PC-9 (cell line): ENCODE measurements around the gene SLCO2B1. TPM values are rescaled to one million over a fixed set of nuclear protein-coding genes. Genes with fewer than 3 reads are reported as not detected.

Experiments
- BruUV-seq: library from RNA; stranded (reverse); fragments of 400-500 nt; replicated peaks from 2 replicates; lab custom pipeline; 2021; lab: Mats Ljungman, UMichigan
- CTCF ChIA-PET: fragments of 300-600 bp; sonication (Branson Sonifier 250); formaldehyde crosslinking; loops from one replicate; lab custom pipeline; 2022; ENCODE audit warnings: antibody characterized with exemption; lab: Charles Lee
- POLR2A ChIA-PET: fragments of 300-600 bp; sonication (Branson Sonifier 250); formaldehyde crosslinking; loops from one replicate; lab custom pipeline; 2022; ENCODE audit warnings: antibody characterized with exemption; ENCODE audit not compliant: unreplicated experiment; lab: Charles Lee
- DNase-seq, 2 experiments: peaks; one replicate each; pipeline versions ENCODE4 v3.0.0 to v3.0.0-alpha.2; 2015 to 2022; ENCODE audit warnings: mixed read lengths in 1 of 2
- H2AFZ ChIP-seq: fragments of 200-600 bp; sonication (generic); 2 replicates; pipeline ENCODE4 v1.8.1; 2017; ENCODE audit warnings: antibody characterized with exemption
- H3F3A ChIP-seq: fragments of 200-600 bp; sonication (generic); 2 replicates; pipeline ENCODE4 v1.8.1; 2017; ENCODE audit warnings: antibody characterized with exemption, mild to moderate bottlenecking, low read depth; ENCODE audit not compliant: insufficient read depth
- H3K27ac ChIP-seq: fragments of 200-600 bp; sonication (generic); 2 replicates; pipeline ENCODE4 v1.6.1; 2016; ENCODE audit warnings: mixed run types
- H3K27me3 ChIP-seq: fragments of 200-600 bp; sonication (generic); 2 replicates; pipeline ENCODE4 v1.6.1; 2016; ENCODE audit warnings: low read depth, mixed run types; ENCODE audit not compliant: insufficient read depth
- H3K36me3 ChIP-seq: fragments of 200-600 bp; sonication (generic); 2 replicates; pipeline ENCODE4 v1.6.1; 2016; ENCODE audit warnings: low read depth, mixed run types
- H3K4me1 ChIP-seq: fragments of 200-600 bp; sonication (generic); replicated peaks from 2 replicates; pipeline ENCODE4 v1.6.1; 2016; ENCODE audit warnings: mixed run types; ENCODE audit not compliant: insufficient read depth
- H3K4me2 ChIP-seq: fragments of 200-600 bp; sonication (generic); 2 replicates; pipeline ENCODE4 v1.6.1; 2017; ENCODE audit warnings: mixed run types
- H3K4me3 ChIP-seq: fragments of 200-600 bp; sonication (generic); 2 replicates; pipeline ENCODE4 v1.6.1; 2016; ENCODE audit warnings: mixed run types
- H3K79me2 ChIP-seq: fragments of 200-600 bp; sonication (generic); 2 replicates; pipeline ENCODE4 v1.6.1; 2017; ENCODE audit warnings: low read depth, mixed run types
- H3K9me2 ChIP-seq: fragments of 200-600 bp; sonication (generic); 2 replicates; pipeline ENCODE4 v1.8.1; 2017; ENCODE audit warnings: mild to moderate bottlenecking; ENCODE audit not compliant: insufficient read depth
- H3K9me3 ChIP-seq: fragments of 200-600 bp; sonication (generic); 2 replicates; pipeline ENCODE4 v1.8.1; 2016; ENCODE audit warnings: low read depth; ENCODE audit not compliant: insufficient read depth
- H4K20me1 ChIP-seq: fragments of 200-600 bp; sonication (generic); 2 replicates; pipeline ENCODE4 v1.8.1; 2017; ENCODE audit not compliant: insufficient read depth
- CTCF ChIP-seq: fragments of 200-600 bp; sonication (generic); conservative IDR thresholded peaks from 2 replicates; pipeline ENCODE4 v1.6.1; 2017; ENCODE audit warnings: mixed run types, antibody characterized with exemption, mild to moderate bottlenecking, moderate library complexity
- EZH2 ChIP-seq: fragments of 200-600 bp; sonication (generic); IDR thresholded peaks from 2 replicates; pipeline ENCODE4 v1.8.0; 2017; ENCODE audit warnings: antibody characterized with exemption, low read depth
- intact Hi-C: fragments of 100-400 bp; cut with micrococcal nuclease; formaldehyde crosslinking; loops from one replicate; pipeline ENCODE4 v1.10.0; 2022; ENCODE audit not compliant: unreplicated experiment
- total RNA-seq: library from RNA; stranded (reverse); gene quantifications from 2 replicates; pipeline ENCODE4 v1.2.3, GENCODE V29; 2021

Gene SLCO2B1
- total RNA-seq, 1 experiment from 2014 or later, result 1.3 TPM

GRCh38 chr11:75203641-75204011 is 52.7 kb downstream of the SLCO2B1 start:
- BruUV-seq, result no TSS peak
- H4K20me1 ChIP-seq, result no peaks in the 10 kb centered on the region
- no peak for TF ChIP-seq EZH2
- no peak for TF ChIP-seq CTCF
- H2AFZ ChIP-seq, result no peak overlapping the region
- no peaks in the 10 kb centered on the region for H3K9me3 ChIP-seq
- DNase-seq, result no peak
- H3K4me2 ChIP-seq, result no peak overlapping the region
- no peaks in the 10 kb centered on the region for H3K36me3 ChIP-seq
- POLR2A ChIA-PET, result no interaction called here
- H3K4me3 ChIP-seq, result no peak overlapping the region
- intact Hi-C loops, result loop anchor here (2.0 kb wide), 1 partner anchor 59 kb away; no protein-coding TSS in a partner anchor
- no peaks in the 10 kb centered on the region for H3K4me1 ChIP-seq
- H3K79me2 ChIP-seq, result no peaks in the 10 kb centered on the region
- no peaks in the 10 kb centered on the region for H3F3A ChIP-seq
- peaks cover 75% of the 10 kb centered on the region for H3K27me3 ChIP-seq
- H3K9me2 ChIP-seq, result no peaks in the 10 kb centered on the region
- CTCF ChIA-PET, result no interaction called here
- H3K27ac ChIP-seq, result no peak overlapping the region

DNA sequence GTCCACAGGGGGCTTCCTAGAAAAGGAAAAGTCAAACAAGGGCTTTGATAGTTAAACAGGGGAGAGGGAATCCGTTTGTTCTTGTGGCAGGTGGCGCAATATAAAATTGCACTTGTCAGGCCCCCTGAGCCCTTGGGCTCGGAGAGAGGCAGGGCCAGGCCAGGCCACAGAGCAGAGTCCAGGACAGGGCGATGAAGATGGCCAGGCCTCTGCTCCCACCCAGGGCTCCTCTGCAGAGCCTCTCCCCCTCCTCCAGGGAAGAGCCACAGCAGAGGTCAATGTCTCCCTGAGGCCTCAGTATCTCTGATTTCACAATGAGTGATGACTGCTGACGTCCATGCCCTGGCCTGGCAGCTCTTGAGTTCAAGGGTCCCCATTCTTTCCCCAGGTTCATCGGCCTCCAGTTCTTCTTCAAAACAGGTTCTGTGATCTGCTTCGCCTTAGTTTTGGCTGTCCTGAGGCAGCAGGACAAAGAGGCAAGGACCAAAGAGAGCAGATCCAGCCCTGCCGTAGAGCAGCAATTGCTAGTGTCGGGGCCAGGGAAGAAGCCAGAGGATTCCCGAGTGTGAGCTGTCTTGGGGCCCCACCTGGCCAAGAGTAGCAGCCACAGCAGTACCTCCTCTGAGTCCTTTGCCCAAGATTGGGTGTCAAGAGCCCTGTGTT is 53.2 kb downstream of the SLCO2B1 start:
- no peak for DNase-seq
- Histone ChIP-seq H3K36me3 (no peaks in the 10 kb centered on the region), H4K20me1 (no peaks in the 10 kb centered on the region; the same call in 1 of the 2 replicates), H3F3A (no peaks in the 10 kb centered on the region), H2AFZ (no peak overlapping the region), H3K27me3 (peaks cover 75% of the 10 kb centered on the region), H3K9me2 (no peaks in the 10 kb centered on the region), H3K4me2 (no peak overlapping the region), H3K4me3 (no peak overlapping the region), H3K27ac (no peak overlapping the region), H3K4me1 (no peaks in the 10 kb centered on the region), H3K79me2 (no peaks in the 10 kb centered on the region), H3K9me3 (no peaks in the 10 kb centered on the region)
- intact Hi-C loops, result loop anchor here (2.0 kb wide), 1 partner anchor 59 kb away; no protein-coding TSS in a partner anchor
- ChIA-PET CTCF (interaction anchor here (0.5 to 1.7 kb wide), 11 partner anchors 10 to 276 kb away, joined by 3 to 35 read pairs (median 5); no protein-coding TSS in a partner anchor), POLR2A (no interaction called here)
- BruUV-seq, result no TSS peak
- TF ChIP-seq CTCF (no peak), EZH2 (no peak)

- TF ChIP-seq CTCF (peak; percentile 95), EZH2 (no peak)
- Histone ChIP-seq H3K9me3 (no peaks in the 10 kb centered on the region), H3K4me3 (no peak overlapping the region), H3K27ac (no peak overlapping the region), H3K36me3 (no peaks in the 10 kb centered on the region), H4K20me1 (no peaks in the 10 kb centered on the region; the same call in 1 of the 2 replicates), H3K27me3 (peaks cover 75% of the 10 kb centered on the region), H3K4me2 (no peak overlapping the region), H3K9me2 (no peaks in the 10 kb centered on the region), H3K79me2 (no peaks in the 10 kb centered on the region), H3K4me1 (no peaks in the 10 kb centered on the region), H2AFZ (no peak overlapping the region), H3F3A (no peaks in the 10 kb centered on the region)
- DNase-seq, result peak; percentile 60 to 80
- no TSS peak for BruUV-seq
- ChIA-PET POLR2A (no interaction called here), CTCF (interaction anchor here (0.5 to 1.7 kb wide), 18 partner anchors 9 to 1612 kb away, joined by 3 to 35 read pairs (median 3); no protein-coding TSS in a partner anchor)
- intact Hi-C loops, result loop anchor here (1.0 to 2.0 kb wide), 3 partner anchors 44 to 182 kb away; no protein-coding TSS in a partner anchor
Observed at GRCh38 chr11:75204685-75205563, 54.0 kb downstream of the SLCO2B1 start.
